WERI-Rb-1 (cell line): ENCODE data around the gene LOC101059915.

ENCODE experiments used
- DNase-seq: peaks from one replicate; pipeline ENCODE4 v3.0.0-alpha.2; 2020
- H3K27ac ChIP-seq: fragments of 250-450 bp; sonication (Bioruptor Pico); 2 replicates; pipeline ENCODE4 v1.5.1; 2020; ENCODE audit warnings: mild to moderate bottlenecking, moderate library complexity
- H3K27me3 ChIP-seq: fragments of 250-450 bp; sonication (Bioruptor Pico); 2 replicates; pipeline ENCODE4 v1.5.1; 2021; ENCODE audit warnings: mild to moderate bottlenecking, low read depth, moderate library complexity; ENCODE audit not compliant: insufficient read depth, severe bottlenecking
- H3K36me3 ChIP-seq: fragments of 250-450 bp; sonication (Bioruptor Pico); 2 replicates; pipeline ENCODE4 v1.5.1; 2020; ENCODE audit warnings: mild to moderate bottlenecking, moderate library complexity
- H3K4me3 ChIP-seq: 2 replicates; pipeline ENCODE4 v1.5.1; 2011; ENCODE audit warnings: low read depth, mild to moderate bottlenecking, control low read depth, low read length
- H3K9me3 ChIP-seq: fragments of 250-450 bp; sonication (Bioruptor Pico); 2 replicates; pipeline ENCODE4 v1.5.1; 2021; ENCODE audit warnings: mild to moderate bottlenecking, moderate library complexity; ENCODE audit not compliant: severe bottlenecking
- TF ChIP-seq, protein P1 (sequence below): IDR thresholded peaks from 2 replicates; pipeline ENCODE4 v1.5.1; 2011; ENCODE audit warnings: low read depth, mild to moderate bottlenecking, control low read depth, inconsistent platforms, low read length

Gene LOC101059915

DNA sequence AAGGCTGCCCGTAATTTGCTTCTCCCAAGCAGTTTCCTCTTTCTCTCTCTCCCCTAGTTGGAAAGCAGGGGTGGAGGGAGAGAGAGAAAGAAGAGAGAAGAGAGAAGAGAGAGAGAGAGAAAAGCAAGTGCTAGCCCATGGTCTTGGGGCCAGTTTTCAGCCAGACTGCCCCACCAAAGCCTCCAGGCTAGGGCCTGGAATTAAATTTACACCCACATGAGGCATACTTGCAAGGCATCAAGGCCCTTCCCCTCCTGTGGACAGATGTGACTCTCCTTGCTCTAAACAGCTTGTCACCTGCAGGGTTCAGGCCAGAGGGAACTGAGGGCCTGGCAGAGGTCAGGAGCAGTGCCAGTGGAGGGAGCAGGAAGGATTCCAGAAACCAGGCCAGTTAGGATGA, 47.4 kb upstream of the LOC101059915 start:
- Histone ChIP-seq H3K9me3 (no peaks in the 10 kb centered on the region), H3K36me3 (no peaks in the 10 kb centered on the region), H3K27me3 (peaks cover 18% of the 10 kb centered on the region), H3K27ac (no peak overlapping the region), H3K4me3 (no peak overlapping the region)
- TF ChIP-seq, protein P1, sequence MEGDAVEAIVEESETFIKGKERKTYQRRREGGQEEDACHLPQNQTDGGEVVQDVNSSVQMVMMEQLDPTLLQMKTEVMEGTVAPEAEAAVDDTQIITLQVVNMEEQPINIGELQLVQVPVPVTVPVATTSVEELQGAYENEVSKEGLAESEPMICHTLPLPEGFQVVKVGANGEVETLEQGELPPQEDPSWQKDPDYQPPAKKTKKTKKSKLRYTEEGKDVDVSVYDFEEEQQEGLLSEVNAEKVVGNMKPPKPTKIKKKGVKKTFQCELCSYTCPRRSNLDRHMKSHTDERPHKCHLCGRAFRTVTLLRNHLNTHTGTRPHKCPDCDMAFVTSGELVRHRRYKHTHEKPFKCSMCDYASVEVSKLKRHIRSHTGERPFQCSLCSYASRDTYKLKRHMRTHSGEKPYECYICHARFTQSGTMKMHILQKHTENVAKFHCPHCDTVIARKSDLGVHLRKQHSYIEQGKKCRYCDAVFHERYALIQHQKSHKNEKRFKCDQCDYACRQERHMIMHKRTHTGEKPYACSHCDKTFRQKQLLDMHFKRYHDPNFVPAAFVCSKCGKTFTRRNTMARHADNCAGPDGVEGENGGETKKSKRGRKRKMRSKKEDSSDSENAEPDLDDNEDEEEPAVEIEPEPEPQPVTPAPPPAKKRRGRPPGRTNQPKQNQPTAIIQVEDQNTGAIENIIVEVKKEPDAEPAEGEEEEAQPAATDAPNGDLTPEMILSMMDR, result no peak
- no peak for DNase-seq

DNA sequence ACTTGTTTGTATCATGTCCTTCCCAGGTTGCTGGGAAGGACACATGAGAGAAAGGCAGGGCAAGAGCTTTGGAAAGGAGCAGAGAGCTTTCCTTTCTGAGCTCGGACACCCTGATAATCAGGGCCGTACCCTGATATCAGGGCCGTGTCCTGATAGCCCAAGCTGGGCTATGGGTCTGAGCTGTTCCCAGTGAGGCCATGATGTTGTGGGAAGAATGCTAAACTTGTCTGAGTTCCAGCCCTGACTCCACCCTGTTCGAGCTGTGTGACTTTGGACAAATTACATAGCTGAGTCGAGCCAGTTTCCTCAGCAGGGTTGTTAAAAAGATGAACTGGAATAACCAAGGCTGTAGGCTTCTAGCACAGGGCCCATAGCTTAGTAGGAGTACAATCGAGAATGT, 45.7 kb upstream of the LOC101059915 start:
- TF ChIP-seq, protein P1, result no peak
- H3K27ac ChIP-seq, result no peak overlapping the region
- H3K4me3 ChIP-seq, result no peak overlapping the region
- H3K27me3 ChIP-seq, result peaks cover 16% of the 10 kb centered on the region
- no peaks in the 10 kb centered on the region for H3K9me3 ChIP-seq
- no peak for DNase-seq
- no peaks in the 10 kb centered on the region for H3K36me3 ChIP-seq

DNA sequence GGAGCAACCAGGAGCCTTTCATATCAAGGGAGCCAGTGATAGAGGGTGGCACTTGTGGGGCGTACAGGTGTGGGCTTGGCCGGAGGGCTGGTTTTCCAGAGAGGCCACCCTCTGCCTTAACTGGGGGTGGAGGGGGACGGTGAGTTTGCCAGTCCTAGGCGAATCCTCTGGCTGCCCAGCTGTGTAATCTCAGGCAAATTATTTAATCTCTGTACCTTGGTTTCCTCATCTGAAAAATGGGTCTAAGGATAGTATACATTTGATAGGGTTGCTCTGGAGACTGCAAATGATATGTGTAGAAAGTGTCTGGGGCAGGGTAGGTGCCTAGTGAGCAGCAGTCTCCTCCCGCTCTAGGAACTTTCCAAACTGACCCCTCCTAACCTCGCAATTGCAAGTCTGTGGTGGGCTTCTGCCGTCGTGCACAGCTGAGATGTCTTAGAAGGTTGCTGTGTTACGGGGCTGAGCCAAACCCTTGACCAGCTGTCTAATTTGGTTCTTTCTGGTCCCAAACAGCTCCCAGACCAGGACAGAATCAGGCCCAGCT, 45.2 kb upstream of the LOC101059915 start:
- H3K27ac ChIP-seq, result no peak overlapping the region
- TF ChIP-seq, protein P1, result no peak
- no peak overlapping the region for H3K4me3 ChIP-seq
- no peaks in the 10 kb centered on the region for H3K9me3 ChIP-seq
- DNase-seq, result no peak
- H3K27me3 ChIP-seq, result peaks cover 16% of the 10 kb centered on the region
- no peaks in the 10 kb centered on the region for H3K36me3 ChIP-seq

DNA sequence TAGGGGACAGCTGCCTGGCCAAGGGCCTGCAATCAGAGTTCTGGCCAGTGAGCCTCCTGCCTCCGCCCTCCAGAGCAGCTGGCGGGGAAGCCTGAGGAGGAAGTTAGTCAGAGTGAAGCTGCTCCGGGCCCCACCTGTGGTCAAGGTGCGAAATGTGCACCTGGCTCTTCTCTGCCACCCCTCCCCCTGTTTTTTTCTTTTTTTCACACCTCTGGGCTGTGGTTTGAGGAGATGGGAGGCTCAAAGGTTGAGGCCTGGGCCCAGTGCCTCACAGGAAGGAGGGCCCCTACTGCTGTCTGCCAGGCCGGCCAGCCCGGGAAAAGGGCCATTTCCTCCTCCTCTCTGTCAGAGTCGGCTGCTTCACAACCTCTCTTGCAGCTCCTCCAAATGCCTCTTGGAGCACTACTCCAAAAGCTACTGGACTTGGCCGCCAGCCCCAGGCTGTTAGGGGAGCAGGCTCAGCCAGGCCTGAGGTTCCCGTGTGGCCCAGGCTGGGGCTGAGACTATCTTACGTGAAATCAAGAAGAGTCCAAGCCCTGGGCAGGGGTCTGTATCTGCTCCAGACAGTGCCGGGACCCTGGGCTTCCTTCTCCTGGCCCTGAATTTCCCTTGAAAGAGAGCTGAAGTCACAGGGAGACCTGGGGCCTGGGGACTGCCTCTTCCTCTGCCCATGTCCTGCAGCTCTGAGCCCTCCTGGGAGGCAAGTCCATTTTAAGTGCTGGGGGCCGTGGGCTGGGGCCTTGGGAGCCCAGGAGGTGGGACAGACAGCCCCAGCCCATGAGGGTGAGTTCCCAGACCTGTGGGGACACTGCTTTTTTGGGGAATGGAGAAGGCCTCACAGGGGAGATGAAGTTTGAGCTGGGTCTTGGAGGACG, 44.5 kb upstream of the LOC101059915 start:
- no peak overlapping the region for H3K4me3 ChIP-seq
- no peak overlapping the region for H3K27ac ChIP-seq
- no peaks in the 10 kb centered on the region for H3K36me3 ChIP-seq
- peak; percentile 25 for DNase-seq
- H3K9me3 ChIP-seq, result no peaks in the 10 kb centered on the region
- TF ChIP-seq, protein P1, result 0 out of 2 replicates have a peak, but pooled peaks have one; percentile 12
- H3K27me3 ChIP-seq, result peaks cover 16% of the 10 kb centered on the region

DNA sequence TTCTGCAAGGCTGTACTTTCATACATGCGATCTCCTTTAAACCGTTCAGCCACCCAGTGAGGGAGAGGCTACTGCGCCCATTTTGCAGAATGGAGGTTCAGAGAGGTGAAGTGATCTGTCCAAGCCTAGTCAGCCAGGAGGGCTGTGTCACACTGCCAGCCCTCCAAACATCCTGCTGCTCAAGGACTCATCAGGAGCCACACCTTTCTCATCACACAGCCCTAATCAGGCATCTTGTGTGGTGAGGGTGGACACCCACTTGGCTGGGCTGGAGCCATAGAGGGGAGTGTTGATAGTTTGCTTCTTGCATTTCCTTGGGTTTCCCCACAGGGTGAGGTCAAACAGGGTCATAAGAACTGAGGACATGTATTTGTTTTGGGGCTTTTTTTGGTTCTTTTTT, 43.6 kb upstream of the LOC101059915 start:
- TF ChIP-seq, protein P1, result no peak
- Histone ChIP-seq H3K27ac (no peak overlapping the region), H3K27me3 (peaks cover 15% of the 10 kb centered on the region), H3K4me3 (no peak overlapping the region), H3K9me3 (no peaks in the 10 kb centered on the region), H3K36me3 (no peaks in the 10 kb centered on the region)
- DNase-seq, result no peak
